GM19452 (cell line): ENCODE results near the gene LIN7C.

ENCODE experiments used
- ATAC-seq: cut with Tn5 transposase; IDR thresholded peaks from one replicate; pipeline ENCODE4 v1.9.1; 2021; ENCODE audit not compliant: unreplicated experiment

Gene LIN7C

GRCh38 chr11:27471589-27472397, 34.8 kb downstream of the LIN7C start:
- ATAC-seq = peak; percentile 42

DNA sequence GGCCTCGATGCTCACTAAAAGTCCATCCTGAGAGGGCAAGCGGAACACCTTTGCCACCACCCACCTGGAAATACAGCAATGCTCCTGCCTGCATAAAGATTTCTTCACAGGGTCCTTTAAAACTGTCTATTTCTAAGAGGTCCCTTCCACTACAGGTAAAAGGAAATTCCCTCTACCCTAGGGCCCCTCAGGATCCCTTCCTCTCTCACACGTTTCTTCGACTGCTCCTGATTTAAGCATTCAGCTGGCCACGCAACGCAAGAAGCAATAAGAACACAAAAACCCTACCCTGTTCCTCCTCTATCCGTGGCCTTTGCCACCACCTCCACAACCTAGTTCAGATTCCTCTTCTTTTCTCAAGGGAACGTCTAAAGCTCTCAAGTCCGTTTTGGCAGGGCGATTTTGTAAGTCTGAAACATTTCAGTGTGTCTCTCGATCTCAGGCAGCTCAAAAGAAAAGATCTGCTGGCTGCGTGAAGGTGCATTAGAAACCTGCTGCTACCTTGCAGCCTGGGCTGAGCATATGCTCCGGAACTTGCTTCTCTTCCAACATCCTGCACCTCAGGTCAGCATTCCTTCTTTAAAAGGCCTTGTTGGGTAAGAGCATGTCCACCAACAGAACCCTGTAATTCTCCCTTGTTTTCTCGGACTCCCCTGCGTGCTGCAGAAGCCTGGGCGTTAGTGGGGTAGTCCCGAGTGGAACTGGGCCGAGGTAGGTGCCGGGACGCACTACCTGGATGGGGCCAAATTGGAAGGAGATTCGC, 35.6 kb downstream of the LIN7C start:
- no peak for ATAC-seq

- no peak for ATAC-seq
Measured at GRCh38 chr11:27470166-27470565, 36.4 kb downstream of the LIN7C start.

DNA sequence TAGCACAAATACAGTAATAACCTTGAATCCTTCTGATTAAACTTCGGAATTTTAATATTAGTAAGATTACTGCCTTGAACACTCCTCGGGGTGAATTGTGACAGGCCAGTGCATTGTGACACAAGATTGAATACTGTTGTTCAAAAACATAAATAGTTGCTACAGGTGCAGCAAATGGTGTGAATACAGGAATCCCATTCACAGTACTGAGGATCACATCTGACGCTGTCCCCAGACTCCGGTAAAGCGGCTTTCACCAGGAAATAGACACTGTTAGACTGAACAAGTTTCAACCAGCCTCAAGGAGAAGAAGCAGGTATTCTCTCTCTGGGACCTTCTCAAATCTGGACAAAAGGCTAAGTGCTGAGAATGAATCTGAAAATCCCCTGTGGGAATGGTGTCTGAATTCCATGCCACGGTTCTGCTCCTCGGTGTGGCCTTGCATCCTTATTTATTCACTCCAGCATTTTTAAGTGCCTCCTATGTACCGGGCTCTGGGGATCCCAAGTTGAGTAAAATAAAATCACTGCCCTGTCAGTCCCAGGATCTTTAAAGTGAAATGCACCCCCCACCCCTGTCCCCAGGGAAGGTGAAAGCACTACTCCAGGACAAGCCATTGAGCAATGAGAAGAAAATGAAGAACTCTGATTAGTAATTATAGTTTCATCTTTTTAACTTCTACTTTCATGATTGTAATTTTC, 37.4 kb downstream of the LIN7C start:
- ATAC-seq = no peak

- no peak for ATAC-seq
Measured at GRCh38 chr11:27468209-27468994, 38.2 kb downstream of the LIN7C start.

GRCh38 chr11:27467181-27467913, 39.2 kb downstream of the LIN7C start:
- no peak for ATAC-seq

- no peak for ATAC-seq
Measured at GRCh38 chr11:27466363-27466762, 40.2 kb downstream of the LIN7C start.

GRCh38 chr11:27465629-27466028, 40.9 kb downstream of the LIN7C start:
- no peak for ATAC-seq

- ATAC-seq = no peak
Measured at GRCh38 chr11:27464909-27465308, 41.7 kb downstream of the LIN7C start.

- ATAC-seq = no peak
Measured at GRCh38 chr11:27464289-27464696, 42.3 kb downstream of the LIN7C start.

GRCh38 chr11:27462543-27462942, 44.0 kb downstream of the LIN7C start:
- ATAC-seq = no peak

- no peak for ATAC-seq
Measured at GRCh38 chr11:27460158-27460978, 46.2 kb downstream of the LIN7C start.

DNA sequence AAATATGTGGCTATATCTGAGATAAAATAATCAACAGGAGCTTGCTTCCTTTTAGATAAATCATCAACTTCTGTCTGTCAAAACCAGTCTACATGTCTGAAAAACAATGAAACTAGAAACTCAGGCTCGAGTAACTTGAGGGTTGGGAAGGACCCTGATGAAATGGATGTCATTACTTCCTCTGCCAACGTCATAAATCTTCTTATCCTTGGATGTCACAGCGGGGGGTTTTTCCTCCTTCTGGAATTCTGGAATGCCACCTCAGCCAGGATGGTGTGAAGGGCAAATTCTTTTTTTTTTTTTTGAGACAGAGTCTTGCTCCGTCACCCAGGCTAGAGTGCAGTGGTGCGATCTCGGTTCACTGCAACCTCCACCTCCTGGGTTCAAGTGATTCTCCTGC, 47.4 kb downstream of the LIN7C start:
- no peak for ATAC-seq

GRCh38 chr11:27458182-27458581, 48.4 kb downstream of the LIN7C start:
- ATAC-seq = no peak

DNA sequence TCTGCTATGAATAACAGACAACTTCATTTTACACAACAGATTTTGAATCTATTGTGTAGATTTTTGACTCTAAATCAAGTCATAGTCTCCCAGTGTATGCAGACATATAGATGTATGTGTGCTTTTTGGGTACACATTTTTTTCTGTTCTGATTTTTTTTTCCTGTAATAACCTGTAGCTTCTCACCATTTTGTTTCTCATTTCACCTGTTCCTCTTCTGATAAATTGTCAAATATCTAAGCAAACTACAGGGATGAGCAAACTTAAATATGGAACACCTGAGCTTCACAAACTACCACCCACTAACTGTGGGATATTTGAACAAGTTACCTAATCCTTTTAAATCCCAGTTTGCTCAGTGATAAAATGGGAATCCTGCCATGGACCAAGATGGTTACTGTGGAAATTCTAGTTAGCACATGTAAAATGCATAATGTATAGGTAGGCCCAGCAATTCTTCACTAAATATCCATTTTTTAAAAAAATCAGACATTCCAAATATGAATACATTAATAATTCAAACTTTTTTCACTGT, 49.7 kb downstream of the LIN7C start:
- no peak for ATAC-seq

- no peak for ATAC-seq
Measured at GRCh38 chr11:27456140-27456794, 50.3 kb downstream of the LIN7C start.

DNA sequence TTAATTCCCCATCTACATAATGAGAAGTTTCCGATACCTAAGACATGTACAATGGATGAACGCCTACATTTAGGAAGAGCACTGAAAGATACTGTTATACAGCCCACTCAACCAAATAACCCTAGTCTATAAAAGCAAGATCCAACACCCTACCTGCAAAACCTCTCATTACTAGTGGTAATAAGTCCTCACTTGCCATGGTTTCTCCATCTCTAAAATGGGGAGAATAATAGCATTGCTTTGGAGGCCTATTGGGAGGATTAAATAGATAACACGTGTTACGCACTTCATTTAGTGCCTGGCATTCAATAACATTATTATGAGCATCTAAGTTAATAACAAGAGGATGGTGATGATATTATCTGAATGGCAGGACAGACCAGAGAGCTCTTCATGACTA, 50.9 kb downstream of the LIN7C start:
- no peak for ATAC-seq

DNA sequence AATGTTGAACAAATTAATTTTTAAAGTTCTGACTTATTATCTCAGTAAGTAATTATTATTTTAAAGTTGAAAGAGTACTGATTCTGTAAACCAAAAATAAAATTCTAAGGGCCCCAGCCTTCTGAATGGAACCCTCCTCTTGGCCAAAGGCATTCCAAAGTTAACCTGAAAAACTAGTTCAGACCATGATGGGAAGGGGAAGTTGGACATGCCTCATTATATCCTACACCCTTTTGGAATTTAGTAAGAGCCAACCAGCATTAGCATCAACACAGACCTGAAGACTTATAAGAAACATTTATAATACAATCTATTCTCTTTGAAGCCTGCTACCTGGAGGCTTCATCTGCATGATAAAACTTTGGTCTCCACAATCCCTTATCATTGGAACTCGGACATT, 52.9 kb downstream of the LIN7C start:
- ATAC-seq = no peak

DNA sequence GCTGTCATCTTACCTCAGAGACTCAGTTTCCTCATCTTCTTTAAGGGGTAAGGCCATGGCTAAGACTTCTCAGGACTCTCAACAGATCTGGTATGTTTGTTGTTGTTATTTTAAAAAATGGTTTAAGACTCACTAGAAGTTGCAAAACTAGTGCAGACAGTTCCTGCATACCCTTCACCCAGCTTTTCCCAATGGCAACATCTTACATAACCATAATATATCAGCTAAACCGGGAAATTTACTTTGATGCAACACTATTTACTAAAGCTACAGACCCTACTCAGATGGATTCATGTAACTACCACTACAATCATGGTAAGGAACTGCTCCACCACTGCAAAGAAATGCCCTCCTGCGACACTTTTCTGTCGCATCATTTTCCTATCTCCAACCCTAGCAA, 54.4 kb downstream of the LIN7C start:
- ATAC-seq = no peak
